T-helper 17 cell (primary cell): ENCODE measurements around the gene RBPMS2. TPM values are rescaled to one million over a fixed set of nuclear protein-coding genes. Genes with fewer than 3 reads are reported as not detected.

Experiments
- ATAC-seq: fragments of 150-1000 bp; cut with Tn5 transposase; 2 replicates; pipeline ENCODE4 v1.10.0; 2021; ENCODE audit warnings: mild to moderate bottlenecking, moderate library complexity
- DNase-seq, 3 donors: peaks; one replicate each; pipeline versions ENCODE4 v3.0.0 to v3.0.0-alpha.2; 2020 to 2021
- H3K9me3 ChIP-seq: one replicate; pipeline ENCODE4 v1.7.0; 2013; ENCODE audit warnings: low read length, mild to moderate bottlenecking; ENCODE audit not compliant: control insufficient read depth, poor library complexity, severe bottlenecking
- H3K27ac Mint-ChIP-seq: one replicate; pipeline ENCODE4 v1.8.0; 2022; ENCODE audit warnings: mild to moderate bottlenecking, moderate library complexity, mixed read lengths
- H3K27me3 Mint-ChIP-seq: one replicate; pipeline ENCODE4 v1.8.0; 2022; ENCODE audit warnings: mixed read lengths
- H3K36me3 Mint-ChIP-seq: one replicate; pipeline ENCODE4 v1.8.0; 2022; ENCODE audit warnings: low read depth, mixed read lengths
- H3K4me1 Mint-ChIP-seq: one replicate; pipeline ENCODE4 v1.8.0; 2022; ENCODE audit warnings: mild to moderate bottlenecking, mixed read lengths
- H3K4me3 Mint-ChIP-seq: one replicate; pipeline ENCODE4 v1.8.0; 2022; ENCODE audit warnings: mild to moderate bottlenecking, moderate library complexity, mixed read lengths
- total RNA-seq, 4 donors: library from RNA in 2 of 4; stranded (reverse) in 2 of 4; gene quantifications; one replicate each; pipeline ENCODE4 v1.2.3 and lab custom pipeline; 2022 to 2026

RBPMS2 gene
- total RNA-seq, 2 donors from 2014 or later: 0.52 to 1.1 TPM

GRCh38 chr15:64760056-64760455, 15.3 kb downstream of the RBPMS2 start:
- H3K4me1 Mint-ChIP-seq: peaks cover 2% of the 10 kb centered on the region
- no peak for ATAC-seq
- DNase-seq: no peak
- no peaks in the 10 kb centered on the region for H3K9me3 ChIP-seq
- H3K36me3 Mint-ChIP-seq: no peaks in the 10 kb centered on the region
- no peak overlapping the region for H3K4me3 Mint-ChIP-seq
- peaks cover 3% of the 10 kb centered on the region for H3K27me3 Mint-ChIP-seq
- H3K27ac Mint-ChIP-seq: no peak overlapping the region

GRCh38 chr15:64755427-64755940, 19.9 kb downstream of the RBPMS2 start:
- Mint-ChIP-seq H3K36me3 (no peaks in the 10 kb centered on the region), H3K4me1 (peaks cover 2% of the 10 kb centered on the region), H3K4me3 (no peak overlapping the region), H3K27ac (no peak overlapping the region), H3K27me3 (peaks cover 9% of the 10 kb centered on the region)
- no peak for DNase-seq
- H3K9me3 ChIP-seq: no peaks in the 10 kb centered on the region
- no peak for ATAC-seq

GRCh38 chr15:64754663-64755426, 20.5 kb downstream of the RBPMS2 start:
- H3K4me3 Mint-ChIP-seq: no peak overlapping the region
- H3K27ac Mint-ChIP-seq: no peak overlapping the region
- no peaks in the 10 kb centered on the region for H3K36me3 Mint-ChIP-seq
- no peaks in the 10 kb centered on the region for H3K9me3 ChIP-seq
- H3K27me3 Mint-ChIP-seq: peaks cover 12% of the 10 kb centered on the region
- H3K4me1 Mint-ChIP-seq: peaks cover 2% of the 10 kb centered on the region
- ATAC-seq (peak; percentile 25), DNase-seq (no peak)

- peaks cover 19% of the 10 kb centered on the region for H3K27me3 Mint-ChIP-seq
- ATAC-seq (no peak), DNase-seq (no peak)
- H3K4me3 Mint-ChIP-seq: no peak overlapping the region
- no peaks in the 10 kb centered on the region for H3K36me3 Mint-ChIP-seq
- H3K27ac Mint-ChIP-seq: no peak overlapping the region
- H3K4me1 Mint-ChIP-seq: peaks cover 2% of the 10 kb centered on the region
- no peaks in the 10 kb centered on the region for H3K9me3 ChIP-seq
These were observed 21.8 kb downstream of the RBPMS2 start for GRCh38 chr15:64753480-64754185.

GRCh38 chr15:64751464-64751863, 23.9 kb downstream of the RBPMS2 start:
- Mint-ChIP-seq H3K4me1 (no peaks in the 10 kb centered on the region), H3K4me3 (no peak overlapping the region), H3K27me3 (peaks cover 33% of the 10 kb centered on the region), H3K36me3 (no peaks in the 10 kb centered on the region), H3K27ac (no peak overlapping the region)
- H3K9me3 ChIP-seq: no peaks in the 10 kb centered on the region
- DNase-seq (no peak), ATAC-seq (no peak)

GRCh38 chr15:64749999-64750657, 25.3 kb downstream of the RBPMS2 start:
- no peak for DNase-seq
- no peaks in the 10 kb centered on the region for H3K36me3 Mint-ChIP-seq
- no peaks in the 10 kb centered on the region for H3K9me3 ChIP-seq
- H3K27ac Mint-ChIP-seq: no peak overlapping the region
- no peaks in the 10 kb centered on the region for H3K4me1 Mint-ChIP-seq
- no peak overlapping the region for H3K4me3 Mint-ChIP-seq
- peaks cover 38% of the 10 kb centered on the region for H3K27me3 Mint-ChIP-seq
- ATAC-seq: no peak

GRCh38 chr15:64749167-64749566, 26.2 kb downstream of the RBPMS2 start:
- no peak overlapping the region for H3K27ac Mint-ChIP-seq
- no peaks in the 10 kb centered on the region for H3K9me3 ChIP-seq
- H3K27me3 Mint-ChIP-seq: peaks cover 34% of the 10 kb centered on the region
- H3K4me3 Mint-ChIP-seq: no peak overlapping the region
- DNase-seq (no peak), ATAC-seq (no peak)
- H3K36me3 Mint-ChIP-seq: no peaks in the 10 kb centered on the region
- no peaks in the 10 kb centered on the region for H3K4me1 Mint-ChIP-seq

GRCh38 chr15:64748251-64748650, 27.1 kb downstream of the RBPMS2 start:
- H3K36me3 Mint-ChIP-seq: no peaks in the 10 kb centered on the region

GRCh38 chr15:64747578-64747977, 27.8 kb downstream of the RBPMS2 start:
- H3K9me3 ChIP-seq: no peaks in the 10 kb centered on the region
- Mint-ChIP-seq H3K27ac (no peak overlapping the region), H3K4me1 (no peaks in the 10 kb centered on the region), H3K27me3 (peaks cover 34% of the 10 kb centered on the region), H3K36me3 (no peaks in the 10 kb centered on the region), H3K4me3 (no peak overlapping the region)
- DNase-seq (no peak), ATAC-seq (no peak)

More at GRCh38 chr15:64748251-64748650, 27.1 kb downstream of the RBPMS2 start:
- Mint-ChIP-seq H3K4me1 (no peaks in the 10 kb centered on the region), H3K27me3 (peaks cover 34% of the 10 kb centered on the region), H3K4me3 (no peak overlapping the region), H3K27ac (no peak overlapping the region)
- DNase-seq: no peak
- no peak for ATAC-seq
- H3K9me3 ChIP-seq: no peaks in the 10 kb centered on the region

- peaks cover 34% of the 10 kb centered on the region for H3K27me3 Mint-ChIP-seq
- H3K27ac Mint-ChIP-seq: no peak overlapping the region
- no peak for ATAC-seq
- no peaks in the 10 kb centered on the region for H3K4me1 Mint-ChIP-seq
- H3K4me3 Mint-ChIP-seq: no peak overlapping the region
- H3K9me3 ChIP-seq: no peaks in the 10 kb centered on the region
- no peaks in the 10 kb centered on the region for H3K36me3 Mint-ChIP-seq
- no peak for DNase-seq
These were observed 28.5 kb downstream of the RBPMS2 start for GRCh38 chr15:64746921-64747320.

- Mint-ChIP-seq H3K36me3 (no peaks in the 10 kb centered on the region), H3K4me3 (no peak overlapping the region), H3K27me3 (peaks cover 34% of the 10 kb centered on the region), H3K27ac (no peak overlapping the region), H3K4me1 (no peaks in the 10 kb centered on the region)
- ATAC-seq (no peak), DNase-seq (no peak)
- H3K9me3 ChIP-seq: no peaks in the 10 kb centered on the region
These were observed 29.0 kb downstream of the RBPMS2 start for GRCh38 chr15:64746356-64746755.

- Mint-ChIP-seq H3K27ac (peak overlapping the region; percentile 41), H3K27me3 (peaks cover 33% of the 10 kb centered on the region), H3K4me1 (no peaks in the 10 kb centered on the region), H3K36me3 (no peaks in the 10 kb centered on the region), H3K4me3 (no peak overlapping the region)
- no peak for ATAC-seq
- no peaks in the 10 kb centered on the region for H3K9me3 ChIP-seq
- no peak for DNase-seq
These were observed 31.7 kb downstream of the RBPMS2 start for GRCh38 chr15:64743691-64744090.

GRCh38 chr15:64742921-64743320, 32.5 kb downstream of the RBPMS2 start:
- Mint-ChIP-seq H3K4me3 (no peak overlapping the region), H3K4me1 (no peaks in the 10 kb centered on the region), H3K27ac (no peak overlapping the region), H3K27me3 (peaks cover 29% of the 10 kb centered on the region), H3K36me3 (no peaks in the 10 kb centered on the region)
- ATAC-seq (no peak), DNase-seq (no peak)
- no peaks in the 10 kb centered on the region for H3K9me3 ChIP-seq
